PC-3 (cell line): ENCODE results near the gene TPCN2. TPM values are rescaled to one million over a fixed set of nuclear protein-coding genes. Genes with fewer than 3 reads are reported as not detected.

Experiments used
- ATAC-seq: fragments of 200-7000 bp; cut with Tn5 transposase; 2 replicates; pipeline ENCODE4 v1.9.1; 2020; ENCODE audit warnings: mild to moderate bottlenecking, moderate library complexity
- BruUV-seq: library from RNA; stranded (reverse); fragments of 400-500 nt; replicated peaks from 2 replicates; lab custom pipeline; 2021; lab: Mats Ljungman, UMichigan
- CTCF ChIA-PET: fragments of 300-600 bp; sonication (Branson Sonifier 250); formaldehyde crosslinking; loops from one replicate; lab custom pipeline; 2022; ENCODE audit warnings: antibody characterized with exemption; lab: Charles Lee
- POLR2A ChIA-PET: fragments of 300-600 bp; sonication (Branson Sonifier 250); formaldehyde crosslinking; loops from one replicate; lab custom pipeline; 2022; ENCODE audit warnings: antibody characterized with exemption; ENCODE audit not compliant: unreplicated experiment; lab: Charles Lee
- DNase-seq: peaks from one replicate; pipeline ENCODE4 v3.0.0-alpha.2; 2015
- H2AFZ ChIP-seq: fragments of 300-600 bp; sonication (generic); 2 replicates; pipeline ENCODE4 v1.6.0; 2016; ENCODE audit warnings: antibody characterized with exemption, low read length
- H3F3A ChIP-seq: fragments of 300-600 bp; sonication (generic); one replicate; pipeline ENCODE4 v1.6.0; 2017; ENCODE audit warnings: antibody characterized with exemption, low read length, control low read depth, mild to moderate bottlenecking; ENCODE audit not compliant: unreplicated experiment
- H3K27ac ChIP-seq: fragments of 300-600 bp; sonication (generic); 2 replicates; pipeline ENCODE4 v1.5.1; 2016; ENCODE audit warnings: mild to moderate bottlenecking, low read length
- H3K27me3 ChIP-seq: fragments of 300-600 bp; sonication (generic); 2 replicates; pipeline ENCODE4 v1.6.1; 2016; ENCODE audit warnings: low read length, mixed read lengths
- H3K36me3 ChIP-seq: fragments of 300-600 bp; sonication (generic); 2 replicates; pipeline ENCODE4 v1.6.1; 2016; ENCODE audit warnings: low read depth, mixed run types, low read length, mixed read lengths
- H3K4me1 ChIP-seq: fragments of 300-600 bp; sonication (generic); 2 replicates; pipeline ENCODE4 v1.5.1; 2016; ENCODE audit warnings: low read length; ENCODE audit not compliant: insufficient read depth
- H3K4me2 ChIP-seq: fragments of 300-600 bp; sonication (generic); 2 replicates; pipeline ENCODE4 v1.6.0; 2016; ENCODE audit warnings: low read length
- H3K4me3 ChIP-seq: fragments of 300-600 bp; sonication (generic); 2 replicates; pipeline ENCODE4 v1.5.1; 2016; ENCODE audit warnings: mild to moderate bottlenecking, low read length, mixed read lengths
- H3K79me2 ChIP-seq: fragments of 300-600 bp; sonication (generic); 2 replicates; pipeline ENCODE4 v1.6.1; 2017; ENCODE audit warnings: low read length, mixed read lengths
- H3K9ac ChIP-seq: fragments of 300-600 bp; sonication (generic); 2 replicates; pipeline ENCODE4 v1.6.0; 2016; ENCODE audit warnings: mild to moderate bottlenecking, low read length
- H3K9me2 ChIP-seq: fragments of 300-600 bp; sonication (generic); replicated peaks from 2 replicates; pipeline ENCODE4 v1.6.1; 2016; ENCODE audit warnings: mixed run types, low read length, mixed read lengths
- H3K9me3 ChIP-seq: fragments of 300-600 bp; sonication (generic); 2 replicates; pipeline ENCODE4 v1.6.1; 2016; ENCODE audit warnings: low read length, mixed read lengths
- H4K20me1 ChIP-seq: fragments of 300-600 bp; sonication (generic); 2 replicates; pipeline ENCODE4 v1.6.1; 2016; ENCODE audit warnings: low read length, mixed read lengths
- EZH2 ChIP-seq: fragments of 300-600 bp; sonication (generic); IDR thresholded peaks from one replicate; pipeline ENCODE4 v1.6.1; 2017; ENCODE audit warnings: antibody characterized with exemption, mild to moderate bottlenecking, low read length; ENCODE audit not compliant: unreplicated experiment
- EZH2phosphoT487 ChIP-seq: fragments of 300-600 bp; sonication (generic); IDR thresholded peaks from 2 replicates; pipeline ENCODE4 v1.6.1; 2018; ENCODE audit warnings: mild to moderate bottlenecking, antibody characterized with exemption, low read length, borderline replicate concordance
- intact Hi-C: fragments of 100-400 bp; cut with micrococcal nuclease; formaldehyde crosslinking; loops from 2 replicates; pipeline ENCODE4 v1.9.0; 2023
- microRNA-seq: library from miRNA; unstranded; fragments of <30 nt; microRNA quantifications from one replicate; pipeline ENCODE4 v1.1.0, GENCODE V29; 2020; ENCODE audit not compliant: unreplicated experiment
- total RNA-seq: library from RNA; depleted of rRNA; stranded (reverse); fragments of >200 nt; gene quantifications from 2 replicates; pipeline ENCODE4 v1.2.3, GENCODE V29; 2014; rRNA removed
- TF ChIP-seq, protein P1 (sequence below): fragments of 300-600 bp; sonication (generic); conservative IDR thresholded peaks from 2 replicates; pipeline ENCODE4 v1.5.1; 2017; ENCODE audit warnings: antibody characterized with exemption, low read depth, mild to moderate bottlenecking, low read length

TPCN2 gene
- total RNA-seq, 1 experiment from 2014 or later = 13.0 TPM

GRCh38 chr11:69180226-69180625, 131.5 kb downstream of the TPCN2 start:
- Histone ChIP-seq H3K4me1 (no peaks in the 10 kb centered on the region), H3F3A (no peaks in the 10 kb centered on the region), H3K36me3 (no peaks in the 10 kb centered on the region), H3K9me2 (no peaks in the 10 kb centered on the region), H3K9me3 (no peaks in the 10 kb centered on the region), H3K4me3 (no peak overlapping the region), H3K79me2 (no peaks in the 10 kb centered on the region), H3K4me2 (no peak overlapping the region), H3K27me3 (no peaks in the 10 kb centered on the region), H4K20me1 (no peaks in the 10 kb centered on the region), H2AFZ (no peak overlapping the region), H3K27ac (no peak overlapping the region), H3K9ac (no peak overlapping the region)
- ChIA-PET CTCF (no interaction called here), POLR2A (no interaction called here)
- TF ChIP-seq EZH2phosphoT487 (no peak), EZH2 (no peak)
- TF ChIP-seq, protein P1, sequence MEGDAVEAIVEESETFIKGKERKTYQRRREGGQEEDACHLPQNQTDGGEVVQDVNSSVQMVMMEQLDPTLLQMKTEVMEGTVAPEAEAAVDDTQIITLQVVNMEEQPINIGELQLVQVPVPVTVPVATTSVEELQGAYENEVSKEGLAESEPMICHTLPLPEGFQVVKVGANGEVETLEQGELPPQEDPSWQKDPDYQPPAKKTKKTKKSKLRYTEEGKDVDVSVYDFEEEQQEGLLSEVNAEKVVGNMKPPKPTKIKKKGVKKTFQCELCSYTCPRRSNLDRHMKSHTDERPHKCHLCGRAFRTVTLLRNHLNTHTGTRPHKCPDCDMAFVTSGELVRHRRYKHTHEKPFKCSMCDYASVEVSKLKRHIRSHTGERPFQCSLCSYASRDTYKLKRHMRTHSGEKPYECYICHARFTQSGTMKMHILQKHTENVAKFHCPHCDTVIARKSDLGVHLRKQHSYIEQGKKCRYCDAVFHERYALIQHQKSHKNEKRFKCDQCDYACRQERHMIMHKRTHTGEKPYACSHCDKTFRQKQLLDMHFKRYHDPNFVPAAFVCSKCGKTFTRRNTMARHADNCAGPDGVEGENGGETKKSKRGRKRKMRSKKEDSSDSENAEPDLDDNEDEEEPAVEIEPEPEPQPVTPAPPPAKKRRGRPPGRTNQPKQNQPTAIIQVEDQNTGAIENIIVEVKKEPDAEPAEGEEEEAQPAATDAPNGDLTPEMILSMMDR = no peak
- DNase-seq (no peak), ATAC-seq (no peak)
- no TSS peak for BruUV-seq
- intact Hi-C loops = no loop called here

- DNase-seq = no peak
- POLR2A ChIA-PET = no interaction called here
- Histone ChIP-seq H3K27me3 (no peaks in the 10 kb centered on the region), H4K20me1 (no peaks in the 10 kb centered on the region), H3K4me2 (no peak overlapping the region), H3K36me3 (no peaks in the 10 kb centered on the region), H2AFZ (no peak overlapping the region), H3K9ac (no peak overlapping the region), H3K79me2 (no peaks in the 10 kb centered on the region), H3F3A (no peaks in the 10 kb centered on the region), H3K4me3 (no peak overlapping the region), H3K4me1 (no peaks in the 10 kb centered on the region), H3K9me2 (no peaks in the 10 kb centered on the region), H3K9me3 (no peaks in the 10 kb centered on the region), H3K27ac (no peak overlapping the region)
- no peak for TF ChIP-seq EZH2
- TF ChIP-seq, protein P1 = no peak
- TF ChIP-seq EZH2phosphoT487 = no peak
- intact Hi-C loops = no loop called here
- no TSS peak for BruUV-seq
- ATAC-seq = no peak
- CTCF ChIA-PET = no interaction called here
These were observed 132.0 kb downstream of the TPCN2 start for GRCh38 chr11:69180726-69181125.

- Histone ChIP-seq H3K36me3 (no peaks in the 10 kb centered on the region), H4K20me1 (no peaks in the 10 kb centered on the region), H3K4me3 (no peak overlapping the region), H3K9me2 (no peaks in the 10 kb centered on the region), H3K9ac (no peak overlapping the region), H3F3A (no peaks in the 10 kb centered on the region), H3K79me2 (no peaks in the 10 kb centered on the region), H2AFZ (no peak overlapping the region), H3K4me2 (no peak overlapping the region), H3K27ac (no peak overlapping the region), H3K4me1 (no peaks in the 10 kb centered on the region), H3K9me3 (no peaks in the 10 kb centered on the region), H3K27me3 (no peaks in the 10 kb centered on the region)
- TF ChIP-seq, protein P1 = no peak
- no peak for TF ChIP-seq EZH2
- intact Hi-C loops = no loop called here
- POLR2A ChIA-PET = no interaction called here
- ATAC-seq = no peak
- DNase-seq = no peak
- CTCF ChIA-PET = no interaction called here
- BruUV-seq = no TSS peak
These were observed 134.9 kb downstream of the TPCN2 start for GRCh38 chr11:69183613-69184012.

Small RNA genes within 50 kb of the gene (microRNA-seq; reads per million reads assigned to microRNA genes)
- not detected for gene MIR3164

Other genes with a start within 250 kb of the TPCN2 start
- gene CPT1A, start 207.0 kb upstream of the TPCN2 start, total RNA-seq = 38.1 and 53.2 TPM in 2 replicates
- 200 and 230 TPM in 2 replicates for gene MRPL21, start 145.1 kb upstream of the TPCN2 start, total RNA-seq
- gene IGHMBP2, start 145.0 kb upstream of the TPCN2 start, total RNA-seq = 20.5 and 22.5 TPM in 2 replicates
- gene MRGPRD, start 67.9 kb upstream of the TPCN2 start, total RNA-seq = not detected in 2 replicates
- gene MRGPRF, start 35.7 kb upstream of the TPCN2 start, total RNA-seq = not detected in 2 replicates
- 0.04 and 0.17 TPM in 2 replicates for gene SMIM38, start 107.0 kb downstream of the TPCN2 start, total RNA-seq
- 59.0 and 71.8 TPM in 2 replicates for gene MYEOV, start 245.2 kb downstream of the TPCN2 start, total RNA-seq